Osteocyte (in vitro differentiated cells): Measurements from ENCODE around the gene WDR20. TPM values are rescaled to one million over a fixed set of nuclear protein-coding genes. Genes with fewer than 3 reads are reported as not detected.

Experiments
- DNase-seq: peaks from one replicate; pipeline ENCODE4 v3.0.0; 2021; ENCODE audit warnings: mixed read lengths; ENCODE audit not compliant: unreplicated experiment; ENCODE audit errors: extremely low spot score
- H3K27ac Mint-ChIP-seq: one replicate; pipeline ENCODE4 v1.8.0; 2021; ENCODE audit warnings: mild to moderate bottlenecking, mixed read lengths; ENCODE audit not compliant: unreplicated experiment
- H3K27me3 Mint-ChIP-seq: one replicate; pipeline ENCODE4 v1.8.0; 2021; ENCODE audit warnings: mixed read lengths; ENCODE audit not compliant: unreplicated experiment
- H3K36me3 Mint-ChIP-seq: one replicate; pipeline ENCODE4 v1.8.0; 2021; ENCODE audit warnings: mixed read lengths; ENCODE audit not compliant: unreplicated experiment
- H3K4me1 Mint-ChIP-seq: one replicate; pipeline ENCODE4 v1.8.0; 2021; ENCODE audit warnings: mixed read lengths; ENCODE audit not compliant: unreplicated experiment
- H3K4me3 Mint-ChIP-seq: one replicate; pipeline ENCODE4 v1.8.0; 2021; ENCODE audit warnings: mild to moderate bottlenecking, moderate library complexity, mixed read lengths; ENCODE audit not compliant: unreplicated experiment
- H3K9me3 Mint-ChIP-seq: one replicate; pipeline ENCODE4 v1.8.0; 2021; ENCODE audit warnings: mixed read lengths; ENCODE audit not compliant: unreplicated experiment
- total RNA-seq: library from RNA; stranded (reverse); gene quantifications from 2 replicates; pipeline ENCODE4 v1.2.1, GENCODE V29; 2021
- TF ChIP-seq, protein P1 (sequence below): fragments of 200-600 bp; sonication (generic); IDR thresholded peaks from 2 replicates; pipeline ENCODE4 v1.5.0; 2021; ENCODE audit warnings: antibody characterized with exemption, mild to moderate bottlenecking, moderate library complexity

WDR20 gene
- total RNA-seq, 1 donor from 2014 or later = 27.4 TPM

DNA sequence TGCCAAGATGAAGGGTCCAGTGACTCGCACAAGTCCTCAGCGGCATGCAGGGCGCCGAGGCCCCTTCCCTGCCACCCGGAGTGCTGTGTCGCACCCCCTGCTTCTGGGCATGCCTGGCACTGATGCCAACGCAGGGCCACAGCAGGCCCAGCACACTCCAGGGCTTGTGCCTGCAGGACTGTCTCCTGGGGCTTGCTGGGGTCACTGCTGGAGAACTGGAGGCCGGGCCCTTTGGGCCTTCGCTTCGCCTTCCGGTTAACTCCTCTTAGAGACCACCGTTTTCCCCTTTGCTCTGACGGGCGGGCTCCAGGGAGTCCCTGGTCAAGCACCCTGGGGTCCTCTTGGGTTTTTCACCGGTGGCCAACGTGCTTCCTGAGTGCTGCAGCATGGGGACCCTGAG lies 79.6 kb downstream of the WDR20 start:
- Mint-ChIP-seq H3K36me3 (peaks cover 5% of the 10 kb centered on the region), H3K27me3 (no peaks in the 10 kb centered on the region), H3K27ac (no peak overlapping the region), H3K4me1 (peaks cover 6% of the 10 kb centered on the region), H3K9me3 (no peaks in the 10 kb centered on the region), H3K4me3 (no peak overlapping the region)
- TF ChIP-seq, protein P1, sequence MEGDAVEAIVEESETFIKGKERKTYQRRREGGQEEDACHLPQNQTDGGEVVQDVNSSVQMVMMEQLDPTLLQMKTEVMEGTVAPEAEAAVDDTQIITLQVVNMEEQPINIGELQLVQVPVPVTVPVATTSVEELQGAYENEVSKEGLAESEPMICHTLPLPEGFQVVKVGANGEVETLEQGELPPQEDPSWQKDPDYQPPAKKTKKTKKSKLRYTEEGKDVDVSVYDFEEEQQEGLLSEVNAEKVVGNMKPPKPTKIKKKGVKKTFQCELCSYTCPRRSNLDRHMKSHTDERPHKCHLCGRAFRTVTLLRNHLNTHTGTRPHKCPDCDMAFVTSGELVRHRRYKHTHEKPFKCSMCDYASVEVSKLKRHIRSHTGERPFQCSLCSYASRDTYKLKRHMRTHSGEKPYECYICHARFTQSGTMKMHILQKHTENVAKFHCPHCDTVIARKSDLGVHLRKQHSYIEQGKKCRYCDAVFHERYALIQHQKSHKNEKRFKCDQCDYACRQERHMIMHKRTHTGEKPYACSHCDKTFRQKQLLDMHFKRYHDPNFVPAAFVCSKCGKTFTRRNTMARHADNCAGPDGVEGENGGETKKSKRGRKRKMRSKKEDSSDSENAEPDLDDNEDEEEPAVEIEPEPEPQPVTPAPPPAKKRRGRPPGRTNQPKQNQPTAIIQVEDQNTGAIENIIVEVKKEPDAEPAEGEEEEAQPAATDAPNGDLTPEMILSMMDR = no peak
- DNase-seq = no peak

DNA sequence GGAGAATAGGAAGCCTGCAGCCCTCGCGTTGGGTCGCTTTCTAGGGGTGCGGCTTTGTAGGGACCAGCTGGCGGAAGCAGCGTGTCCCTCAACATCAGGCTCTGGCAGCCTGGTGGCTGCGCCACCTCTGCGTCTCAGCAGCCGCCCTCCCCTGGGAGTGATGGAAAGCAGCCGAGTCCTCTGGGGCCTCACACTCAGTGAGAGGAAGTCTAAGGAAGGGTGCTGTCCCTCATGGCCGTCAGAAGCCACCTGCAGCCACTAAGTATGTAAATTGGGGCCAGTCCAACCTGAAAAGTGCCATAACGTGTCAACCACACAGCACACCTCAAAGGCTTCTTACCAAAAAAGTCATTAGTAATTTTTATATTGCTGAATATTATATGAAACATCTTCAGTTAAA lies 80.3 kb downstream of the WDR20 start:
- no peak overlapping the region for H3K27ac Mint-ChIP-seq
- H3K4me3 Mint-ChIP-seq = no peak overlapping the region
- H3K4me1 Mint-ChIP-seq = peaks cover 6% of the 10 kb centered on the region
- H3K9me3 Mint-ChIP-seq = no peaks in the 10 kb centered on the region
- no peak for DNase-seq
- TF ChIP-seq, protein P1 = no peak
- peaks cover 10% of the 10 kb centered on the region for H3K36me3 Mint-ChIP-seq
- no peaks in the 10 kb centered on the region for H3K27me3 Mint-ChIP-seq

DNA sequence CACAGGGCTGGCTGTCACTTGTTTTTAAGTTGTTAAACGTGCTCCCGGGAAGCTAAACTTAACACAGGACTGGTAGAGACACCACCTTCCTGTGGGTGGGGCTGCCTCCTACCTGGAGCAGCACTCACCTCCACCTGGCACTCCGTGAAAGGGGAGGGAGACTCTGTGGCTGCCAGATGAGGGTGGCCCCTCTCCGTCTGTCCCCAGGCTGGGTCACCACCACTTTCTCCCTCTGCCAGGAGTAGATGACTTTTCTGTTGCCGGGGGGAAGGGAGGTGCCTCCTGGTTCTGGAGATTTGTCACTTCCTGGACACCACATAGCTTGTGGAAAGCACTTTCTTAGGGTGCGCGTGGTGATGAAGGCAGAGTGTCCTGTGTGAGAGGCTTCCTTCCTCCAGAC lies 81.3 kb downstream of the WDR20 start:
- Mint-ChIP-seq H3K36me3 (peaks cover 10% of the 10 kb centered on the region), H3K27ac (no peak overlapping the region), H3K27me3 (no peaks in the 10 kb centered on the region), H3K4me3 (no peak overlapping the region), H3K9me3 (no peaks in the 10 kb centered on the region), H3K4me1 (peaks cover 4% of the 10 kb centered on the region)
- TF ChIP-seq, protein P1 = no peak
- no peak for DNase-seq

DNA sequence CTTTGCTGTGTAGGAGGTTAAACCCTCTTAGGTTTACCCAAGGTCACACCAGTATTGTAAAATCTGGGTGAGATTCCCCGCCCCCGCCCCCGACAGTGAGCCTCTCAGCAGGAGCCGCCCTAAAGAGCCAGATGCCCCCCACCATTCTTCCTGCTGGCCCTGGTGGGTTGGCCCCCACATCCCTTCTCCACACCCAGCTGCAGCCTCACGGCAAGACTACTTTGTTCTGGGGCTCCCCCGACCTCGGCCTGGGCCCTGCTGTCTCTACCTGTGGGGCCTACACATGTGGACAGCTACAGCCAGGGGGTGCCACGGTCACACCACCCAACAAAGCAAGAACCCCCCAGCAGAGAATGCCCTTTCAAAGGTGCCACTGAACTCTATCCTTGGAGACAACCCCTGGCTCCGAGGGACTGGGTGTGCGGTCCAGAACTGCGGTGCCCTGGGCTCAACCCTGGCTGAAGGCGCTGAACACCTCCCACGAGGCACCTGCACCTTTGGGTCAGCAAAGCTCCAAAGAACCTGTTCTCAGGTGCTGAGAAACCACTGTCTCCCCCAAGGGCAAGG lies 82.4 kb downstream of the WDR20 start:
- Mint-ChIP-seq H3K27me3 (no peaks in the 10 kb centered on the region), H3K27ac (no peak overlapping the region), H3K9me3 (no peaks in the 10 kb centered on the region), H3K4me1 (peaks cover 2% of the 10 kb centered on the region), H3K4me3 (no peak overlapping the region), H3K36me3 (peaks cover 10% of the 10 kb centered on the region)
- TF ChIP-seq, protein P1 = no peak
- no peak for DNase-seq

DNA sequence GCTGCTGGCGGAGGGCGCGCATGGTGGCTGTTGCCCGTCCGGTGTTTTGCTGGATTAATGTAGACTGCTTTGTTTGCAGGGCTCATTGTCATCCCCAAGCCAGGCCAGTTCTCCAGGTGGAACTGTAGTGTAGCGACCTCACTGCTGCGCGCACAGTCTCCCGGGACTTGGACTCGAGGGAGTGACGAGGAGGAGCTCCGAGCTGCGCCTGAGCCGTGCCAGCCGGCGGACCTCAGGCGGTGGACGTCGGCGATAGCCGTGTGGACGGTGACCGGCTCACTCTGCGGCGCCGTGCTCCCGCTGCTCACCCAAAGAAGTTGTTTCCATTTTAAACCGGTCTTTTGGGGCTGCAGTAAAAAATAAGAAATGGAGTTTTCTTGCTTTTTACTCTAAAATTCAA lies 83.1 kb downstream of the WDR20 start:
- TF ChIP-seq, protein P1 = no peak
- H3K4me3 Mint-ChIP-seq = no peak overlapping the region
- H3K27ac Mint-ChIP-seq = no peak overlapping the region
- H3K9me3 Mint-ChIP-seq = no peaks in the 10 kb centered on the region
- H3K36me3 Mint-ChIP-seq = peaks cover 10% of the 10 kb centered on the region
- DNase-seq = no peak
- H3K4me1 Mint-ChIP-seq = peaks cover 2% of the 10 kb centered on the region
- H3K27me3 Mint-ChIP-seq = no peaks in the 10 kb centered on the region
